ENCODE results near the gene SOWAHB. TPM values are rescaled to one million over a fixed set of nuclear protein-coding genes. Genes with fewer than 3 reads are reported as not detected.

Gene SOWAHB
- total RNA-seq, 4 donors from 2014 or later: 3.3 to 10.1 (median 6.0) TPM

GRCh38 chr4:76892001-76892400, 5.9 kb downstream of the SOWAHB start:
- TF ChIP-seq POLR2A (IDR thresholded peaks at IDR 0.05): no peak
- no peak for TF ChIP-seq CTCF (IDR thresholded peaks at IDR 0.05)
- DNase-seq (ENCODE audit: low spot score in 2 of 2): no peak
- intact Hi-C loops (cut with DNase I; ENCODE audit: low total_unique reads): no loop called here
- 43 to 45% methylated on average over 1 of the region's 1 CpG for WGBS, 2 donors
- no peak overlapping the region for H3K4me3 ChIP-seq (ENCODE audit: low read depth, poor library complexity, severe bottlenecking)

GRCh38 chr4:76886848-76887441, 11.0 kb downstream of the SOWAHB start:
- DNase-seq (ENCODE audit: low spot score in 2 of 2): no peak
- intact Hi-C loops (cut with DNase I; ENCODE audit: low total_unique reads): no loop called here
- no peak overlapping the region for H3K4me3 ChIP-seq (ENCODE audit: low read depth, poor library complexity, severe bottlenecking)
- 83 to 93% methylated on average over 7 of the region's 7 CpGs for WGBS, 2 donors
- no peak for TF ChIP-seq CTCF (IDR thresholded peaks at IDR 0.05)
- TF ChIP-seq POLR2A (IDR thresholded peaks at IDR 0.05): no peak

GRCh38 chr4:76886214-76886613, 11.7 kb downstream of the SOWAHB start:
- 92 to 97% methylated on average over 5 of the region's 5 CpGs for WGBS, 2 donors
- intact Hi-C loops (cut with DNase I; ENCODE audit: low total_unique reads): no loop called here
- no peak for TF ChIP-seq POLR2A (IDR thresholded peaks at IDR 0.05)
- no peak for TF ChIP-seq CTCF (IDR thresholded peaks at IDR 0.05)
- H3K4me3 ChIP-seq (ENCODE audit: low read depth, poor library complexity, severe bottlenecking): no peak overlapping the region
- DNase-seq (ENCODE audit: low spot score in 2 of 2): no peak

GRCh38 chr4:76883147-76883546, 14.8 kb downstream of the SOWAHB start:
- 65 to 86% methylated on average over 8 of the region's 8 CpGs for WGBS, 2 donors
- no peak overlapping the region for H3K4me3 ChIP-seq (ENCODE audit: low read depth, poor library complexity, severe bottlenecking)
- no peak for DNase-seq (ENCODE audit: low spot score in 2 of 2)
- TF ChIP-seq CTCF (IDR thresholded peaks at IDR 0.05) (no peak), POLR2A (IDR thresholded peaks at IDR 0.05) (no peak)
- intact Hi-C loops (cut with DNase I; ENCODE audit: low total_unique reads): no loop called here

- DNase-seq (ENCODE audit: low spot score in 2 of 2): no peak
- no peak for TF ChIP-seq CTCF (IDR thresholded peaks at IDR 0.05)
- no peak for TF ChIP-seq POLR2A (IDR thresholded peaks at IDR 0.05)
- intact Hi-C loops (cut with DNase I; ENCODE audit: low total_unique reads): no loop called here
- WGBS, 2 donors: 89 to 93% methylated on average over 2 of the region's 2 CpGs
- H3K4me3 ChIP-seq (ENCODE audit: low read depth, poor library complexity, severe bottlenecking): no peak overlapping the region
These were observed 15.3 kb downstream of the SOWAHB start for GRCh38 chr4:76882630-76883029.

- intact Hi-C loops (cut with DNase I; ENCODE audit: low total_unique reads): no loop called here
- no peak overlapping the region for H3K4me3 ChIP-seq (ENCODE audit: low read depth, poor library complexity, severe bottlenecking)
- WGBS, 2 donors: 12 to 35% methylated on average over 1 of the region's 1 CpG
- no peak for DNase-seq (ENCODE audit: low spot score in 2 of 2)
- TF ChIP-seq POLR2A (IDR thresholded peaks at IDR 0.05) (no peak), CTCF (IDR thresholded peaks at IDR 0.05) (no peak)
These were observed 16.6 kb downstream of the SOWAHB start for GRCh38 chr4:76881375-76881774.

All from lower leg skin (tissue), 4 donors.